ACC112 (cell line): ENCODE measurements around the gene POLD3.
"Not testable (repeated sequence)": the region's sequence is repeated elsewhere in the genome, so short reads cannot be mapped to it uniquely, and the experiment has no call there.

Source experiments
- H2AFZ ChIP-seq: fragments of 200-600 bp; sonication (generic); one replicate; pipeline ENCODE4 v1.6.0; 2017; ENCODE audit warnings: antibody characterized with exemption, low read length; ENCODE audit not compliant: unreplicated experiment
- H3K27ac ChIP-seq: fragments of 200-600 bp; sonication (generic); 2 replicates; pipeline ENCODE4 v1.5.1; 2014; ENCODE audit warnings: low read depth, mild to moderate bottlenecking, antibody characterized with exemption, low read length, moderate library complexity
- H3K27me3 ChIP-seq: fragments of 200-600 bp; sonication (generic); 2 replicates; pipeline ENCODE4 v1.6.1; 2014; ENCODE audit warnings: mild to moderate bottlenecking, antibody characterized with exemption, low read length, moderate library complexity, mixed read lengths; ENCODE audit not compliant: insufficient read depth
- H3K36me3 ChIP-seq: fragments of 200-600 bp; sonication (generic); 2 replicates; pipeline ENCODE4 v1.6.1; 2016; ENCODE audit warnings: mild to moderate bottlenecking, antibody characterized with exemption, low read length, moderate library complexity, mixed read lengths; ENCODE audit not compliant: insufficient read depth
- H3K4me1 ChIP-seq: fragments of 200-600 bp; sonication (generic); one replicate; pipeline ENCODE4 v1.6.1; 2016; ENCODE audit warnings: low read length, mixed read lengths; ENCODE audit not compliant: insufficient read depth, unreplicated experiment, control insufficient read depth
- H3K4me3 ChIP-seq: fragments of 200-600 bp; sonication (generic); 2 replicates; pipeline ENCODE4 v1.5.1; 2014; ENCODE audit warnings: mild to moderate bottlenecking, low read depth, low read length
- H3K79me2 ChIP-seq: fragments of 200-600 bp; sonication (generic); one replicate; pipeline ENCODE4 v1.6.0; 2016; ENCODE audit warnings: low read length; ENCODE audit not compliant: control insufficient read depth, unreplicated experiment, insufficient read depth

Gene POLD3

DNA sequence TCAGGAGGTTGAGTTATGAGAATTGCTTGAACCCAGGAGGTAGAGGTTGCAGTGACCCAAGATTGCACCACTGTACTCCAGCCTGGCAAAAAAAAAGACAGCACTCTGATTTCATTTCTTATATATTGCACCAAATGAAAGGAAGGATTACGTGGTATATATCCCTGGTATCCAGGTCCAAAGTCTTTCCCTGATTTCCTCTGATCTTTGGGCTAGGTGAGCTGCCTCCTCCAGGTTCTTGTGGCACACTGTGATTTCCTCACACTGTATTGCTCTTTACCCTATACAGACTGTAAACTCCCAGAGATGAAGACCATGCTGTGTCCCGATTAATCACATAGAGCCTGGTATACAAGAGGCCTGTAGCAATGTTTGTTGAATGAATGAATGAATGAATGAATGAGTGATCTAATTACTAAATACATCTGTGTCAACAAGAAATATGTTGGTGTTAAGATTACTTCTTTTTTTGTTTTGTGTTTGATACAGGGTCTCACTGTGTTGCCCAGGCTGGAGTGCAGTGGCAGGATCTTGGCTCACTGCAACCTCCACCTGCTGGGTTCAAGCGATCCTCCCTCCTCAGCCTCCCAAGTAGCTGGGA lies 9.3 kb upstream of the POLD3 start:
- Histone ChIP-seq H3K4me3 (no peak overlapping the region), H3K27me3 (0 out of 2 replicates have a peak, but pooled peaks cover 3% of the 10 kb centered on the region), H3K36me3 (no peaks in the 10 kb centered on the region), H3K79me2 (no peaks in the 10 kb centered on the region), H3K27ac (no peak overlapping the region), H3K4me1 (no peaks in the 10 kb centered on the region), H2AFZ (no peak overlapping the region)

DNA sequence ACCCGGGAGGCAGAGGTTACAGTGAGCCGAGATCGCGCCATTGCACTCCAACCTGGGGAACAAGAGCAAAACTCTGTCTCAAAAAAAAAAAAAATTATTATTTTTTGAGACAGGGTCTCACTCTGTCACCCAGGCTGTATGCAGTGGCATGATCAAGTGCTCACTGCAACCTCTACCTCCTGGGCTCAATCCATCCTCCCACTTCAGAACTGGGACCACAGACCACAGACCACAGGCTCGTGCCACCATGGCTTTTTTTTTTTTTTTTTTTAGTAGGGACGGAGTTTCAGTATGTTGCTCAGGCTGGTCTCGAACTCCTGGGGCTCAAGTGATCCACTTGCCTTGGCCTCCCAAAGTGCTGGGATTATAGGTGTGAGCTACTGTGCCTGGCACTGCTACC lies 1.9 kb upstream of the POLD3 start:
- not testable (repeated sequence) for H3K27ac ChIP-seq, H2AFZ ChIP-seq, H3K27me3 ChIP-seq, H3K4me3 ChIP-seq
- H3K36me3 ChIP-seq: peaks cover 12% of the 10 kb centered on the region; the same call in 1 of the 2 replicates
- peaks cover 14% of the 10 kb centered on the region for H3K4me1 ChIP-seq
- peaks cover 22% of the 10 kb centered on the region for H3K79me2 ChIP-seq

DNA sequence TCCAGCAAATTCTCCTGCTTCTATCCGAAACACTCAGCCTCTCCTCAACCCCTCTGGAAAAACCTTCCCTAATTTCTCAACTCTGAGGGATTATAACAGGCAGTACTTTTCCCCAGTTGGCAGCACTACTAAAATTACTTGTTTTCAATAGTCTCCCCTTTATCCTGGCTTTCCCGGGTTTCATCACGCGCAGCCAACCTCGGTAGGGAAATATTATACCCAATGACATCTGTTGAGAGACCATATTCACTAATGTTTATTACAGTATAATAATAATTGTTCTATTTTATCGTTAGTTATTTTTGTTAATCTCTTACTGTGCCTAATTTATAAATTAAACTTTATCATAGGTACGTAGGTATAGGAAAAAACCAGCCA lies 330 bp upstream of the POLD3 start:
- Histone ChIP-seq H3K79me2 (peaks cover 22% of the 10 kb centered on the region), H3K4me1 (peaks cover 14% of the 10 kb centered on the region), H3K27ac (peak overlapping the region; percentile 4; the same call in 1 of the 2 replicates), H3K27me3 (no peaks in the 10 kb centered on the region), H3K36me3 (peaks cover 20% of the 10 kb centered on the region), H2AFZ (peak overlapping the region; percentile 54), H3K4me3 (peak overlapping the region; percentile 97)

DNA sequence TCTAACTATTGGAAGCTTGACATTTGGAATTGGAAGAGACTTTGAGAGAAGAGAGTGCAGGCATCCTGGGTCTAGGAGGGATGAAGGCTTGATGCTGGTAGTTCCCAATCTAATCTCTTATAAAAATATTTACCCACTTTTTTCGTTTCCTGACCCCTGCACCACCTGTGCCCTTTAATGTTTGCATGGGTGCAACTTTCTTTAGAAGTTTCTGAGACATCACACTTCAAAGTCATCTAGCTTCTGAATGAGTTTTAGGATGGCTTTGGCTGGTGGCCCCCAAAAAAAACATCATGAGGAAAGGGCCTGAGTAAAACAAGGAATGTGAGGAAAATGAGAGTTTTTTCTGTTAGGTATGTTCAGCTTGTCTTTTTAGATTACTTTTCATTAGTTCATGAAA lies 1.1 kb downstream of the POLD3 start:
- H2AFZ ChIP-seq: no peak overlapping the region

DNA sequence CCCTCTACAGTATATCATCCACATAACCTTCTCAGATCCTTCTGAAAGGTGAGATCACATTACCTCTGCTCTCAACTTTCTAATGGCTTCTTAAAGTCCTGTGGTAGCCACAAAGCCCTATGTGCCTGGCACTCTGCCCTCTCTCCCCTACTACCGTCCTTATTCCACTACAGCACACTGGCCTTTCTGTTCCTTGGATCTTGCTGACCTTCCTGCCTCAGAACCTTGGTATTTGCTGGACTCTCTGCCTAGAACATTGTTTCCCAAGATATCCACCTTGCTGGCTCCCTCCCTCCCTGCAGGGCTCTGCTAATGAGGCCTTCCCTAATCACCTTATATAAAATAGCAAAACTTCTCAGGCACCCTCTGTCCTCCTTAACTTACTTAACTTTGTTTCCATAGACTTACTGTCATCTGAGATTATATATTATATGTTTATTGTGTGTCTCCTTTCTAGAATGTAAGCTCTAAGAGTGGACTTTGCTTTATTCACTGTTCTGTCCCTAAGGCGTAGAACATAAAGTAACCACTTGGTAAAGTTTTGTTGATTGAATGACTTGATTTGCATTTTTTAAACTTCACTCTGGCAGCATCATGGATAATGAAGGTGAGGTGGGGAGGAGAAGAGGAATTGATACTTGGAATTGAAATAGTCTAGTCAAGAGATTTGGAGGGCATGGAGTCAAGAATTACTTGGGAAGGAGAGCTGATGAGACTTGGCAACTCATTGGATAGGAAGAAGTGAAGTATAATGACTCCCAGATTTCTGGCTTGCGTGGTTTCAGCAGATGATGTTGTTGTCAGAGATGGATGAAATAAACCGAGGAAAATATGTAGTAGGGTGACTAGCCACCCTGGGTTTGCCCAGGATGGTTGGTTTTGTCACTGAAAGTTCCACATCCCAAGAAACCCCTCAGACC lies 10.5 kb downstream of the POLD3 start:
- no peak overlapping the region for H2AFZ ChIP-seq
- H3K36me3 ChIP-seq: peaks cover 10% of the 10 kb centered on the region; the same call in 1 of the 2 replicates

More for the DNA sequence above, 1.1 kb downstream of the POLD3 start:
- Histone ChIP-seq H3K27me3 (no peaks in the 10 kb centered on the region), H3K79me2 (peaks cover 22% of the 10 kb centered on the region), H3K36me3 (peaks cover 33% of the 10 kb centered on the region), H3K4me1 (peaks cover 14% of the 10 kb centered on the region), H3K4me3 (peak overlapping the region; percentile 97), H3K27ac (no peak overlapping the region)

DNA sequence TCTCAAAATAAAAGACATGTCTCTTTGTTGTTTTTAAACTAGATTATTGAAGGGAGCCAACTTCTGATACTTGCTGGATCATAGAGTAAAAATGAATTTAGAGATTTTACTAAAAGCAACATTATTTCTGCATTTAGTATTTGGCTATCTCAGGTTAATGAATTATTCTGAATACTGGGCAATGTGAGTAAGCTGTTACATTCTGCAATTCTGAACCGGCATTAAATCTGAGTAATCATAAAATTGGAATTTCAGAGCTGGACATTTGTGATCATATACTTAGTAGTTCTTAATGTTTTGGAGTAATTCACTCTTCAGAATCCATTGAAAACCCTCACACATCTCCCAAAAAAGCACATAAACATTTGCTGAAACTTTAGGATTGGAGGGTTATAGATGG lies 11.5 kb downstream of the POLD3 start:
- Histone ChIP-seq H3K4me1 (no peaks in the 10 kb centered on the region), H3K4me3 (no peak overlapping the region), H3K27me3 (no peaks in the 10 kb centered on the region), H3K79me2 (no peaks in the 10 kb centered on the region), H3K27ac (no peak overlapping the region), H3K36me3 (0 out of 2 replicates have a peak, but pooled peaks cover under 1% of the 10 kb centered on the region), H2AFZ (no peak overlapping the region)

More for the DNA sequence above, 10.5 kb downstream of the POLD3 start:
- no peak overlapping the region for H3K27ac ChIP-seq
- no peaks in the 10 kb centered on the region for H3K79me2 ChIP-seq
- no peaks in the 10 kb centered on the region for H3K27me3 ChIP-seq
- no peak overlapping the region for H3K4me3 ChIP-seq
- H3K4me1 ChIP-seq: no peaks in the 10 kb centered on the region

DNA sequence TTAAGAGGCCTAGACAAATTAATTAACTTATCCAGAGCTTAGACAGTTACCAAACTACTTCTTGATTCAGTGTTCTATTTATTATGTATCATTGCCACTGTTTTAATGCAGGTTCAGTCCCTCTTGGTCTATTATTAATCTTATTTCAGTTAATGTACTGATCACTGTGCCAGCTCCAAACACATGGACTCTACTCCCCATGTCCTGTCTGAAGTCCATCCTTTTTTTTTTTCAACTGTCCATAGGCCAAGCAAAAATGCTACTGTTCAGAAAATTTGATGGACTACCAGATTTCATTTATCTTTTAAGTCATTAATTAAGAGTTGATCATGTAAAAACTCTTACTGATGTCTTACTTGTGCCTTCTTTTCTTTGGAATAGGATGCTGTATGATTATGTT lies 11.9 kb downstream of the POLD3 start:
- H3K4me3 ChIP-seq: no peak overlapping the region
- H2AFZ ChIP-seq: no peak overlapping the region
- no peaks in the 10 kb centered on the region for H3K27me3 ChIP-seq
- H3K4me1 ChIP-seq: no peaks in the 10 kb centered on the region
- H3K79me2 ChIP-seq: no peaks in the 10 kb centered on the region
- H3K27ac ChIP-seq: no peak overlapping the region
- H3K36me3 ChIP-seq: no peaks in the 10 kb centered on the region

DNA sequence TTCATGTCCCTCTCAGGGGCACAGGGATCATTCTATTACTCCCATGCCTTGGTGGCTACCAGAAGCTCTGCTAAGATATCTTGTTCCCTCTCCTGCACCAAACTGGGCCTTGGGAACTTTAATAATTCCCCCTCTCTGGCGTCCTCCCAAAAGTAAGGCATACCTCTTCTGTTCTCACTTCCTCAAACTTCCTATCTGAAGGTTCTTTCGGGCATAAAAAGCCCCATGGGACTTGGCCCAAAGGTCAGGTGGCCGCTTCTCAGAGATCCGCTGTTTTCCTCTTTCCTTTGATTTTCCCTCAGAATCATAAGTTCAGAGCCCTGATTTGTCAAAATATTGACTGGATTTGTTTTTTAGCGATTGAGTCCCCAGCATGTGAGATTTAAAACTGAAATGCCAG lies 13.0 kb downstream of the POLD3 start:
- H3K27me3 ChIP-seq: no peaks in the 10 kb centered on the region
- H3K79me2 ChIP-seq: no peaks in the 10 kb centered on the region
- no peaks in the 10 kb centered on the region for H3K4me1 ChIP-seq
- H2AFZ ChIP-seq: no peak overlapping the region
- no peak overlapping the region for H3K4me3 ChIP-seq
- H3K27ac ChIP-seq: no peak overlapping the region
- H3K36me3 ChIP-seq: no peaks in the 10 kb centered on the region

DNA sequence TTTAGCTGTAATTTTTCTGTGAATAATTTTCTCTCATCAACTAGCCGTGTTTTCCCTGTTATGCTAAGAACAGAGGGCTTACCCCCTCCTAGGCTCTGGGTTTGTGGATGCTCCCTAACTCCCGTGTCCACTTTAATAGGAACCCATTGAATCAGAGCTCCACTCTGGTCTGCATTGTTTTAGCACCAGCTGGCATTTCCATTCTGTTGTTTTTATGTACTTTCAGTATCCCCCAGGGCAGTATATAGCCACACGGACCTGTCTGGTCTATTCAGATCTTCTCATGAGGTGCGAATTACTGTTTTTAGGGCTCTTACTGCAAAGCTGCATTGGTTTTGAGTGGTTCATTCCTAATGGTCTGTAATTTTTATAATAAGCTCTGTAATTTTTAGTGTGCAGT lies 16.0 kb downstream of the POLD3 start:
- Histone ChIP-seq H3K4me3 (no peak overlapping the region), H2AFZ (no peak overlapping the region), H3K4me1 (peaks cover 13% of the 10 kb centered on the region), H3K27ac (no peak overlapping the region), H3K79me2 (no peaks in the 10 kb centered on the region), H3K27me3 (no peaks in the 10 kb centered on the region), H3K36me3 (peaks cover 16% of the 10 kb centered on the region)

DNA sequence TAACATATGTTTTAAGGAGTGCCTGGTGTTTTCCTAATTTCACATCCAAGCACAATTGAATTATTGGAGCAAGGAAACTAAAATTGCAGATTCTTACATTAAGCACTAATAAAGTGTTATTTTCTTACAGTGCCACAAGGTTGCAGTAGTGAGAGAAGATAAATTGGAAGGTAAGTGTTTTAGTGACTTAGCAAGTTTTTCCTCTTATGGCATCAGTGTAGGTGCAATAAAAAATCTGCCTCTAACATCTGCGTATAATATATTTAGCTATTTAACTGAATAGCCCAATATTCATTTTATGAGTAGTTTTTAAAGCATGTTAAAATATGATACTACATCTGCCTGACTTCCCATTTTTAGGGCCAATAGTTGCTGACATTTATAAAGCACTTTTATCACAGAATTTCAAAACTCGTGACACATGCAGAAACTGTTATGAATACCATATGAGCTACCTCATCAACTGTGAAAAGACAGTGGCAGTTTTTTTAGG lies 19.0 kb downstream of the POLD3 start:
- peak overlapping the region; percentile 73 for H3K27ac ChIP-seq
- no peaks in the 10 kb centered on the region for H3K79me2 ChIP-seq
- H3K4me3 ChIP-seq: no peak overlapping the region
- H3K36me3 ChIP-seq: peaks cover 29% of the 10 kb centered on the region
- H3K27me3 ChIP-seq: no peaks in the 10 kb centered on the region
- H2AFZ ChIP-seq: no peak overlapping the region
- peaks cover 13% of the 10 kb centered on the region for H3K4me1 ChIP-seq
